ENCODE data around the gene RASA3.

DNA sequence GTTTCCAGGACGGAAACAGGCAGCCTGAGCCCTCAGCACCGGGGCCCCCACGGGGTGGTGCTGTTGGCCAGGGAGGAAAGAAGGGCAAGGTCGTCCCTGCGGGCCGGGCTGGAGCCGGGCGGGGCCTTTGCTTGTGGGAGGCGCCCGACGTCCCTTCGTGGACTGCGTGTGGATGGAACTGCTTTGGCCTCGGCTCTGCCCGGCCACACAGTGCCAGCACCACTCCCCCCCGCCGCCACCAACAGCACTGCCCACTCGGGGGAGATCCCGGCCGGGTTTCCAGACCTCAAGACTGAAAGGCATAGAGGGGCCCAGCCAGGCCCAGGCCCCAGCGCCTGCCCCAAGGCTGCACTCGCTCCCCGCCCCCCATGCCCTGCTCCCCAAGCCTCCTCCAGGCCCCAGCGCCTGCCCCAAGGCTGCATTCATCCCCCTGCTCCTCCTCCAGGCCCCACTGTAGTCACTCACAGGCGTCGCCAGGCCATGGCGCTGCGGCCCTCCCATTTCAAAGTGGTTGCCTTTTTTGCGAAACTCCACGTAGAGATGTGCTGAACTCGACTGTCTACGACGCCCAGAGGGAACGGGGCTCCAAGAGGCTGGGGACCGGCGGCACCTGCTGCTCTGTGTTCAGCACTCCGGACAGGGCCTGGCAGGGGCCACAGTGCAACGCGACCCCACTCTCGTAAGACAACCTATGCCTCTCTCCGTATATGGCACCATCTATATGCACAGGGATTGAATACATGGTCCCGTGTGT is 181.0 kb downstream of the RASA3 start:
- TF ChIP-seq CTCF (conservative IDR thresholded peaks at IDR 0.05; ENCODE audit: low read depth, low read length) = peak; percentile 65
- no peak for TF ChIP-seq POLR2A (IDR thresholded peaks at IDR 0.05; ENCODE audit: low read depth, low read length)
- no peak for TF ChIP-seq RFX5 (IDR thresholded peaks at IDR 0.05; ENCODE audit: low read depth, low read length)
- peak; percentile 75 for TF ChIP-seq RAD21 (IDR thresholded peaks at IDR 0.05; ENCODE audit: low read length)
- no peak for TF ChIP-seq MAZ (IDR thresholded peaks at IDR 0.05; ENCODE audit: borderline replicate concordance, low read depth, low read length)
- TF ChIP-seq, protein P1, sequence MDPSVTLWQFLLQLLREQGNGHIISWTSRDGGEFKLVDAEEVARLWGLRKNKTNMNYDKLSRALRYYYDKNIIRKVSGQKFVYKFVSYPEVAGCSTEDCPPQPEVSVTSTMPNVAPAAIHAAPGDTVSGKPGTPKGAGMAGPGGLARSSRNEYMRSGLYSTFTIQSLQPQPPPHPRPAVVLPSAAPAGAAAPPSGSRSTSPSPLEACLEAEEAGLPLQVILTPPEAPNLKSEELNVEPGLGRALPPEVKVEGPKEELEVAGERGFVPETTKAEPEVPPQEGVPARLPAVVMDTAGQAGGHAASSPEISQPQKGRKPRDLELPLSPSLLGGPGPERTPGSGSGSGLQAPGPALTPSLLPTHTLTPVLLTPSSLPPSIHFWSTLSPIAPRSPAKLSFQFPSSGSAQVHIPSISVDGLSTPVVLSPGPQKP (IDR thresholded peaks at IDR 0.05; ENCODE audit: borderline replicate concordance, low read depth, low read length) = no peak
- no peak for TF ChIP-seq CHD1 (IDR thresholded peaks at IDR 0.05; ENCODE audit: low read depth, low read length)
- TF ChIP-seq SMC3 (IDR thresholded peaks at IDR 0.05; ENCODE audit: low read depth, low read length) = peak; percentile 70
- TF ChIP-seq CEBPB (IDR thresholded peaks at IDR 0.05; ENCODE audit: low read depth, low read length) = no peak
- no peak for TF ChIP-seq RCOR1 (IDR thresholded peaks at IDR 0.05; ENCODE audit: insufficient replicate concordance, low read length)

Measured in IMR-90 (cell line).